HG03571 (cell line): ENCODE measurements around the gene RACGAP1.
"Not testable (repeated sequence)": the region's sequence is repeated elsewhere in the genome, so short reads cannot be mapped to it uniquely, and the experiment has no call there.

ENCODE experiments used
- ATAC-seq: cut with Tn5 transposase; IDR thresholded peaks from one replicate; pipeline ENCODE4 v1.9.1; 2021; ENCODE audit not compliant: unreplicated experiment

RACGAP1 gene

GRCh38 chr12:49987625-49988303 lies 37.5 kb downstream of the RACGAP1 start:
- no peak for ATAC-seq

GRCh38 chr12:49986476-49986875 lies 38.8 kb downstream of the RACGAP1 start:
- not testable (repeated sequence) for ATAC-seq

- no peak for ATAC-seq
These were observed 39.3 kb downstream of the RACGAP1 start for GRCh38 chr12:49985981-49986380.

- no peak for ATAC-seq
These were observed 40.6 kb downstream of the RACGAP1 start for GRCh38 chr12:49984476-49985359.

- no peak for ATAC-seq
These were observed 41.4 kb downstream of the RACGAP1 start for GRCh38 chr12:49983892-49984291.

- no peak for ATAC-seq
These were observed 42.8 kb downstream of the RACGAP1 start for GRCh38 chr12:49982246-49983087.

- no peak for ATAC-seq
These were observed 44.6 kb downstream of the RACGAP1 start for GRCh38 chr12:49980501-49981349.

GRCh38 chr12:49979791-49980190 lies 45.5 kb downstream of the RACGAP1 start:
- ATAC-seq = no peak

GRCh38 chr12:49979016-49979586 lies 46.2 kb downstream of the RACGAP1 start:
- no peak for ATAC-seq

- no peak for ATAC-seq
These were observed 47.2 kb downstream of the RACGAP1 start for GRCh38 chr12:49978125-49978524.

- no peak for ATAC-seq
These were observed 48.7 kb downstream of the RACGAP1 start for GRCh38 chr12:49976557-49976956.

GRCh38 chr12:49975318-49975761 lies 50.0 kb downstream of the RACGAP1 start:
- no peak for ATAC-seq

GRCh38 chr12:49974677-49975317 lies 50.5 kb downstream of the RACGAP1 start:
- ATAC-seq = no peak

- ATAC-seq = no peak
These were observed 51.0 kb downstream of the RACGAP1 start for GRCh38 chr12:49974231-49974675.

- ATAC-seq = no peak
These were observed 51.9 kb downstream of the RACGAP1 start for GRCh38 chr12:49973361-49973830.

GRCh38 chr12:49972641-49973360 lies 52.5 kb downstream of the RACGAP1 start, which contains the start of gene AQP6:
Gene AQP6 (plus strand): TSS chr12:49972947. CDS start chr12:49973174, 227 bp downstream.
- no peak for ATAC-seq

GRCh38 chr12:49972129-49972528 lies 53.2 kb downstream of the RACGAP1 start:
- no peak for ATAC-seq

GRCh38 chr12:49971141-49971540 lies 54.2 kb downstream of the RACGAP1 start:
- ATAC-seq = no peak
